NCI-H1092 (cell line): Measurements from ENCODE around the gene MGAT1.

Experiments used
- DNase-seq: peaks from one replicate; lab custom pipeline; 2025; lab: John Stamatoyannopoulos, UW

Gene MGAT1

GRCh38 chr5:180823940-180824629 lies 21.5 kb upstream of the MGAT1 start:
- no peak for DNase-seq

- DNase-seq = no peak
These were observed 20.7 kb upstream of the MGAT1 start for GRCh38 chr5:180823346-180823745.

GRCh38 chr5:180821538-180821937 lies 18.9 kb upstream of the MGAT1 start:
- no peak for DNase-seq

- DNase-seq = no peak
These were observed 18.2 kb upstream of the MGAT1 start for GRCh38 chr5:180820788-180821321.

GRCh38 chr5:180818677-180819341 lies 16.2 kb upstream of the MGAT1 start:
- no peak for DNase-seq

- no peak for DNase-seq
These were observed 15.5 kb upstream of the MGAT1 start for GRCh38 chr5:180817893-180818674.

- DNase-seq = peak; percentile 32
These were observed 14.3 kb upstream of the MGAT1 start for GRCh38 chr5:180816608-180817534.

GRCh38 chr5:180815293-180815917 lies 12.8 kb upstream of the MGAT1 start:
- no peak for DNase-seq

GRCh38 chr5:180813420-180813819 lies 10.8 kb upstream of the MGAT1 start:
- DNase-seq = no peak

GRCh38 chr5:180811623-180812124 lies 9.1 kb upstream of the MGAT1 start:
- DNase-seq = no peak

- peak; percentile 29 for DNase-seq
These were observed 8.5 kb upstream of the MGAT1 start for GRCh38 chr5:180810959-180811622.

GRCh38 chr5:180810210-180810958 lies 7.8 kb upstream of the MGAT1 start:
- peak; percentile 85 for DNase-seq

GRCh38 chr5:180809403-180810209 lies 7.0 kb upstream of the MGAT1 start:
- DNase-seq = peak; percentile 35

- no peak for DNase-seq
These were observed 5.9 kb upstream of the MGAT1 start for GRCh38 chr5:180808461-180809000.

- no peak for DNase-seq
These were observed 5.2 kb upstream of the MGAT1 start for GRCh38 chr5:180807654-180808414.

GRCh38 chr5:180807046-180807445 lies 4.4 kb upstream of the MGAT1 start:
- no peak for DNase-seq

- DNase-seq = no peak
These were observed 3.9 kb upstream of the MGAT1 start for GRCh38 chr5:180806351-180807011.
